Retina (tissue), 1 donor: ENCODE results near the gene AGBL4.
"Not testable (repeated sequence)": the region's sequence is repeated elsewhere in the genome, so short reads cannot be mapped to it uniquely, and the experiment has no call there.

Source experiments
- DNase-seq: peaks from one replicate; pipeline ENCODE4 v3.0.0-alpha.2; 2016

The AGBL4 gene

DNA sequence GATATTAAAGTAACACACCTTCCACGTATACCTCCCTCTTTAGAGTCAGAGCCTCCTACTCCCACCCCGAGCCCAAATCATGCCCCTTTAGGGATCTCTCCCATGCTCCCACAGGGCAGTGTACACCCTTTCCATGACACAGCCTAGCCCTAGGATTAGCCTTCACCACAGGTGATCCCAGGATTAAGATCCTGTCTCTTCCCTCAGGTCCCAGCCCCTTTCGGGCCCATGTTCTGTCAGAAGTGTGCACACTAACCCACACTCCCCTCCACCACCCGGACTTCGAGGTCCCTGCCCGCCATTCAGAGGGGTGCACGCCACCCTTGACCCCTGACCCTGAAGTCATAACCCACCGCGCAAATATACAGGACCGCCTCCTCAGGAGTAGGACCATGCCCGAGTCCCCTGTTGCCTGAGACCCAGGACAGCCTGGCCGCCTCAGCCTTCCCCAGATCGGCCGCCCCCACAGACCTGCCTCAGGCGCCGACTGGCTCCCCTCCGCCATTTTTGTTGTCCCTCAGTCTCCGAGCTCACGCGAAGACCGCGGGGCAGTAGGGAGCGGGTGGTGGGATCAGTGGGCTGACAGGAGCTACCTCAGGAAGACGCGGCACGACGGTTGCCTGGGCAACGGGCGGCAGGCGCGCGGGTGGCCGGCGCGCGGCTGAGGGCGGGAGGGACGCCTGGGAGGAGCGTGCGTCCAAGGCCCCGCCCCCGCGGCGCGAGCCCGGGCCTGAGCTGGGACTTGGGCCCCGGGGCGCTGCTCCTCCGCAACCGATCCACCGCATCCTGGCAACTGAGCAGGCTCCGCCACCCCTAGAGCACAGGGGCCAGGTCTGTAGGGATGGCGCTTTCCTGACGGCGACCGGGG is at the start of gene AGBL4:
Gene AGBL4 (minus strand): TSS at position 663 of the 868 bp plus-strand sequence.
- DNase-seq: peak; percentile 92

- DNase-seq: no peak
Measured at GRCh38 chr1:50066806-50067205, 43.1 kb upstream of the AGBL4 start.

DNA sequence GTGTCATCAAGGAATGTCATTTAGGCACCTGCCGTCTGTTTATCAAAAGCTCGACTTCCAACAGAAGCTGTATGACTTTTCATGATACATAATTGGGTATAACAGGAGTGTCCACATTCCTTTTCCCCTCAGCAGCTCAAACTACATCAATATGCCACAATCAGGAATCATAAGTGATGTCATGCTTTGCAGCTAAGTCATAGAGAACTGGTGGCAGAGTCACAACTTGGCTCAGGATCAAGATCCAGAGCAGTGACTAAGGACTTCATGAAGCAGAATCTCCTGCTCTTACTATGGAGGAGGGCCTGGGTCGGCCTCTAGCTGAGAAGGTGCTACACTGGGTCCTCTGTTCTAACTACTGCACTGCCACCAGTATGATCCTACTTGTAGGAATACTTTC is 36.5 kb upstream of the AGBL4 start:
- no peak for DNase-seq

GRCh38 chr1:50048791-50049190 is 25.0 kb upstream of the AGBL4 start:
- DNase-seq: no peak

GRCh38 chr1:50047916-50048694 is 24.4 kb upstream of the AGBL4 start:
- DNase-seq: peak; percentile 87

DNA sequence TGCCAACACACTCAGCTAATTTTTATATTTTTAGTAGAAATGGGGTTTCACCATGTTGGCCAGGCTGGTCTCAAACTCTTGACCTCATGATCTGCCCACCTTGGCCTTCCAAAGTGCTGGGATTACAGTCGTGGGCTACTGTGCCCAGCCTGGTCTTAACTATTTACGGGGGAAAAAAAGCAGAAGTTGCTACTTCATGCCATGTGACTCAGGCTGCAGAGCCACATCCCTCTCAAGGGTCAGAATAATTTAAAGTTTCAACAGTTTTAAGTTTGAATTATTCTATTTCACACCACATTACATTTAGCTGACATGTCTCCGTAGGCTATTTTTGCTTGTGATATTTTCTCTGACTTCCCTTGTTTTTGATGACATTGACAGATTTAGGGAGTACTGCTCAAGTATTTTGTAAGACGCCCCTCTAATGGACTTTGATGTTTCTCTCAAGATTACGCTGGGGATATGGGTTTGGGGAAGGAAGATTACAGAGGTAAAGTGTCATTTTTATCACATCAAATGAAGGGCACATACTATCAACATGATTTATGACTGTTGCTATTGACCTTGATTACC is 14.6 kb upstream of the AGBL4 start:
- DNase-seq: no peak

GRCh38 chr1:50027794-50028193 is 4.0 kb upstream of the AGBL4 start:
- DNase-seq: no peak

- DNase-seq: no peak
Measured at GRCh38 chr1:49995734-49996133, 28.0 kb downstream of the AGBL4 start.

DNA sequence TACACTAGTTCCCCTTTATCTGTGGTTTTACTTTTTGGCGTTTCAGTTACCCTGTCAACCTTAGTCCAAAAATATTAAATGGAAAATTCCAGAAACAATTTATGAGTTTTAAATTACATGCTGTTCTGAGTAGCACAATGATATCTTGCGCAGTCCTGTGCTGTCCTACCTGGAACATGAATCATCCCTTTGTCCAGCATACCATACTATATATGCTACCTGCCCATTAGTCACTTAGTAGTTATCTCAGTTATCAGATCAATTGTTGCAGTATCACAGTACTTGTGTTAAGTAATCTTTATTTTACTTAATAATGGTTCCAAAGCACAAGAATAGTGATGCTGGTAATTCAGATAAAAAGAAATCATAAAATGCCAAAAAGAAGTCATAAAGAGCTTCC is 52.7 kb downstream of the AGBL4 start:
- no peak for DNase-seq

DNA sequence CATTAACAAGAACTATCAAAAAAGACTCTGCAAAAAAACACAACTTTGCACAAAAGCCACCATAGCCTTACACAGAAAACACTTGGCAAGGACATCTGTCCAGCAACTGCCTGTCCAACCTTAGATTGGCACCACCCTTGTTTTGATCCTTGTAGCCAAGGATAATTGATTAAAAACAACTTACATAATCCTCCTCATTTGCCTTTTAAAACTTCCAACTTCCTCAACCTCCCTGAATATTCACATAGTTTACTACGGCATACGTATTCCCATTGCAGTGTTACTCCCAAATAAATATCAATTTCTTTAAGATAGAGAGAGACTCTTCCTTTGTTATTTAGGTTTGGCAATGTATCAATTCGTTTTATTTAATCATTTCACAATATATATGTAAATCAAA is 72.4 kb downstream of the AGBL4 start:
- no peak for DNase-seq

- DNase-seq: not testable (repeated sequence)
Measured at GRCh38 chr1:49915301-49915700, 108.5 kb downstream of the AGBL4 start.

GRCh38 chr1:49906365-49906764 is 117.4 kb downstream of the AGBL4 start:
- no peak for DNase-seq

GRCh38 chr1:49864581-49864980 is 159.2 kb downstream of the AGBL4 start:
- no peak for DNase-seq

GRCh38 chr1:49854741-49855140 is 169.0 kb downstream of the AGBL4 start:
- DNase-seq: no peak

- no peak for DNase-seq
Measured at GRCh38 chr1:49842596-49842995, 181.2 kb downstream of the AGBL4 start.

GRCh38 chr1:49841767-49842166 is 182.0 kb downstream of the AGBL4 start:
- no peak for DNase-seq

DNA sequence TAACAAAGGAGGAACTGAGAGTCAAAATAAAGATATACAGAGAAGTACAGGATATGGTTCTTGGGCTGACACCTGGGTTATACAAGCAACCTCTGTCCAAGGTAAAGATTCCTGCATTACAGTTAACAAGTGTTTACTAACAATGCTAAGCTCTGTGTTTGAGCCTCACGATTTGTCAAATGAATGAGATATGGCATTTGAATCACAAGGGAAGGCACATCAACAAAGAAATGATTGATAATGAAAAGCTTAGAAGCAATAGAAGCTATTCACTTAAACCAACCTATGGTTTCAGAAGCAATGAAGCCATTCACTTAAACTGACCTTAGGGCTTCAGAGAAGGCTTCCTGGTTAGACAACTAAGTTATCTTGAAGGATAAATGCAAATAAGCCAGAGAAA is 199.5 kb downstream of the AGBL4 start:
- DNase-seq: no peak

- no peak for DNase-seq
Measured at GRCh38 chr1:49817681-49818080, 206.1 kb downstream of the AGBL4 start.

GRCh38 chr1:49787013-49787412 is 236.7 kb downstream of the AGBL4 start:
- not testable (repeated sequence) for DNase-seq

DNA sequence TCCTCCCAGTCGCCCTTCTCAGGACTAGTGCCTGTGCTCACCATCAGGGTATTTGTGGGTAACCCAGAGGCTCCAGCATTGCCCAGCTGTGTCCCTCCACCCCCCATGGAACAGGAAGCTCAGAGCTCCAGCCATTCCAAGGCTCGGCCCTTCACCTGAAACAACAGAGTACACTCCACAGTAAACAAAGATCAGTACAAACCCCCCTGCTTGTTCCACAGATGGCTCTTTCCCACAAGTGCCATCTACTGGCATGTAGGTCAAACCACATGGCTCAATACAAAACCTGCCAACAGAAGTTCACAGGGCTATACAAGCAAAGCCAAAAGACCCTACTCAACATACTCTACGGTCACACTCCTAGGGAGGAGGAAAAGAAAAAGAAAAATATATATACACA is 258.7 kb downstream of the AGBL4 start:
- no peak for DNase-seq

DNA sequence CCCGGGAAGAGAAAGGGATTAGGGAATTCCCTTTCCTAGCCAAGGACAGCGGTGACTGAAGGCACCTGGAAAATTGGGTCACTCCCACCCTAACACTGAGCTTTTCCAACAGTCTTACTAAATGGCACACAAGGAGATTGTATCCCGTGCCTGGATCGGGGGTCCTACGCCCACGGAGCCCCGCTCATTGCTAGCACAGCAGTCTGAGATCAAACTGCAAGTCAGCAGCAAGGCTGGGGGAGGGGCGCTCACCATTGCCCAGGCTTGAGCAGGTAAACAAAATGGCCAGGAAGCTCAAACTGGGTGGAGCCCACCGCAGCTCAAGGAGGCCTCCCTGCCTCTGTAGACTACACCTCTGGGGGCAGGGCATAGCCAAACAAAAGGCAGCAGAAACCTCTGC is 285.6 kb downstream of the AGBL4 start:
- DNase-seq: not testable (repeated sequence)

GRCh38 chr1:49728377-49728776 is 295.4 kb downstream of the AGBL4 start:
- no peak for DNase-seq

- DNase-seq: no peak
Measured at GRCh38 chr1:49723662-49724061, 300.1 kb downstream of the AGBL4 start.
